Stomach (tissue), 9 donors: ENCODE data around the gene CENPT. TPM values are rescaled to one million over a fixed set of nuclear protein-coding genes. Genes with fewer than 3 reads are reported as not detected.

Source experiments
- DNase-seq, 2 donors: peaks; one replicate each; pipeline versions ENCODE4 v3.0.0 to v3.0.0-alpha.2; 2013 to 2019
- H3K27ac ChIP-seq, 5 donors: fragments of 200-600 bp in 4 of 5; sonication (generic) in 4 of 5; one replicate each; pipeline ENCODE4 v1.5.1; 2013 to 2019; ENCODE audit warnings: mild to moderate bottlenecking in 1 of 5, moderate library complexity in 1 of 5
- H3K27me3 ChIP-seq, 3 donors: fragments of 200-600 bp; sonication (generic); one replicate each; pipeline ENCODE4 v1.5.1; 2017 to 2019; ENCODE audit warnings: mixed run types in 1 of 3
- H3K36me3 ChIP-seq, 4 donors: fragments of 200-600 bp; sonication (generic); 1 replicate in 3 of 4; 2 replicates in 1 of 4; pipeline ENCODE4 v1.5.1; 2016 to 2019
- H3K4me1 ChIP-seq, 4 donors: fragments of 200-600 bp; sonication (generic); one replicate each; pipeline ENCODE4 v1.5.1; 2016 to 2019
- H3K4me3 ChIP-seq, 4 donors: fragments of 200-600 bp; sonication (generic) in 3 of 4; one replicate each; pipeline ENCODE4 v1.5.1; 2016 to 2019; ENCODE audit warnings: mild to moderate bottlenecking in 1 of 4
- H3K9me3 ChIP-seq, 4 donors: fragments of 200-600 bp; sonication (generic); one replicate each; pipeline ENCODE4 v1.5.1; 2016 to 2019
- CTCF ChIP-seq, 7 experiments: fragments of 450-650 bp in 4 of 7; fragments of 200-600 bp in 3 of 7; sonication (generic) in 3 of 7; IDR thresholded peaks; one replicate each; pipeline ENCODE4 v1.5.1; 2016 to 2019; ENCODE audit warnings: antibody characterized with exemption in 7 of 7, control low read depth in 2 of 7, mild to moderate bottlenecking in 1 of 7
- EP300 ChIP-seq: sonication (generic); formaldehyde crosslinking; IDR thresholded peaks from one replicate; pipeline ENCODE4 v1.6.1; 2017; ENCODE audit warnings: antibody characterized with exemption
- POLR2A ChIP-seq, 4 donors: fragments of 450-650 bp; IDR thresholded peaks; one replicate each; pipeline ENCODE4 v1.6.1; 2016; ENCODE audit warnings: antibody characterized with exemption in 4 of 4, control low read depth in 2 of 4, mild to moderate bottlenecking in 1 of 4, moderate library complexity in 1 of 4
- POLR2AphosphoS5 ChIP-seq, 3 donors: sonication (generic); formaldehyde crosslinking; IDR thresholded peaks; one replicate each; pipeline ENCODE4 v1.6.1; 2016; ENCODE audit warnings: antibody characterized with exemption in 3 of 3
- WGBS, 5 donors: extraction: QIAGEN DNeasy Blood & Tissue Kit in 3 of 5; methylation state at CpG; one replicate each; pipeline versions ENCODE4 v1.1.5 to v1.1.7; 2013 to 2018; 5-methylcytosine and 5-hydroxymethylcytosine counted together
- intact Hi-C: fragments of 100-400 bp; cut with DNase I; formaldehyde crosslinking; loops from one replicate; pipeline ENCODE4 v1.15.1; 2023; ENCODE audit warnings: low total_unique reads
- polyA plus RNA-seq, 3 donors: library from polyadenylated mRNA; stranded (reverse); fragments of 200-250 nt; gene quantifications; one replicate each; pipeline ENCODE4 v1.2.3, GENCODE V29; 2013
- total RNA-seq, 5 donors: library from RNA; depleted of rRNA; stranded (reverse); fragments of >200 nt; gene quantifications; one replicate each; pipeline versions ENCODE4 v1.1.0 to v1.2.3, GENCODE V29; 2014 to 2016
- donor health status: healthy with polysubstance abuse.
- donor health status: Bipolar disorder and iron deficiency.
- donor health status: healthy.

The CENPT gene
- total and polyA plus RNA-seq, 8 donors = 27.4 to 80.7 (median 56.5) TPM

- 0 to 8% (median 6%) methylated on average over 2 of the region's 2 CpGs for WGBS, 5 donors
- intact Hi-C loops = no loop called here
Measured at GRCh38 chr16:67846063-67846319, 1.5 kb downstream of the CENPT start.

GRCh38 chr16:67845291-67846062 lies 2.0 kb downstream of the CENPT start:
- Histone ChIP-seq H3K36me3 (peaks cover 0 to 3% (median 0%) of the 10 kb centered on the region in 4 donors), H3K27ac (peak overlapping the region; percentile 22 to 100 (median 97)), H3K9me3 (no peaks in the 10 kb centered on the region), H3K27me3 (no peaks in the 10 kb centered on the region), H3K4me1 (peaks cover 41 to 71% (median 68%) of the 10 kb centered on the region in 4 donors), H3K4me3 (peak overlapping the region; percentile 86 to 100 (median 99))
- TF ChIP-seq POLR2AphosphoS5 (IDR thresholded peaks at IDR 0.05) (no peak), EP300 (no peak), POLR2A (IDR thresholded peaks at IDR 0.05) (no peak), CTCF (IDR thresholded peaks at IDR 0.05) (no peak)
- DNase-seq = peak in 1 of 2 donors; percentile 24
- intact Hi-C loops = no loop called here
- 51 to 63% (median 61%) methylated on average over 5 of the region's 5 CpGs for WGBS, 5 donors

More at GRCh38 chr16:67846063-67846319, 1.5 kb downstream of the CENPT start:
- H3K36me3 ChIP-seq = peaks cover 0 to 8% (median 0%) of the 10 kb centered on the region in 4 donors
- no peaks in the 10 kb centered on the region for H3K27me3 ChIP-seq
- no peaks in the 10 kb centered on the region for H3K9me3 ChIP-seq
- peaks cover 41 to 73% (median 69%) of the 10 kb centered on the region in 4 donors for H3K4me1 ChIP-seq
- H3K27ac ChIP-seq = peak overlapping the region; percentile 90 to 100 (median 97)
- no peak for DNase-seq
- peak overlapping the region; percentile 86 to 100 (median 99) for H3K4me3 ChIP-seq
- TF ChIP-seq POLR2A (IDR thresholded peaks at IDR 0.05) (no peak), CTCF (IDR thresholded peaks at IDR 0.05) (no peak), EP300 (no peak), POLR2AphosphoS5 (IDR thresholded peaks at IDR 0.05) (no peak)

- TF ChIP-seq CTCF (IDR thresholded peaks at IDR 0.05) = no peak
- TF ChIP-seq EP300 = no peak
- TF ChIP-seq POLR2AphosphoS5 (IDR thresholded peaks at IDR 0.05) = no peak
- no peak for TF ChIP-seq POLR2A (IDR thresholded peaks at IDR 0.05)
- peaks cover 41 to 69% (median 67%) of the 10 kb centered on the region in 4 donors for H3K4me1 ChIP-seq
- H3K27ac ChIP-seq = peak overlapping the region in 4 of 5 donors; percentile 98 to 100 (median 99)
- no peaks in the 10 kb centered on the region for H3K27me3 ChIP-seq
- WGBS, 5 donors = 61 to 72% (median 64%) methylated on average over 4 of the region's 4 CpGs
- DNase-seq = no peak
- H3K36me3 ChIP-seq = no peaks in the 10 kb centered on the region
- H3K9me3 ChIP-seq = no peaks in the 10 kb centered on the region
- peak overlapping the region in 2 of 4 donors; percentile 65 to 77 for H3K4me3 ChIP-seq
- intact Hi-C loops = no loop called here
Measured at GRCh38 chr16:67844497-67844896, 3.0 kb downstream of the CENPT start.

GRCh38 chr16:67843343-67843765 lies 4.1 kb downstream of the CENPT start:
- DNase-seq = no peak
- WGBS, 5 donors = 3 to 19% (median 12%) methylated on average over 11 of the region's 11 CpGs
- intact Hi-C loops = no loop called here

More at GRCh38 chr16:67843343-67843765, 4.1 kb downstream of the CENPT start:
- peak overlapping the region; percentile 98 to 100 (median 99) for H3K27ac ChIP-seq
- H3K9me3 ChIP-seq = no peaks in the 10 kb centered on the region
- H3K27me3 ChIP-seq = no peaks in the 10 kb centered on the region
- no peaks in the 10 kb centered on the region for H3K36me3 ChIP-seq
- no peak for TF ChIP-seq POLR2A (IDR thresholded peaks at IDR 0.05)
- TF ChIP-seq POLR2AphosphoS5 (IDR thresholded peaks at IDR 0.05) = no peak
- no peak for TF ChIP-seq CTCF (IDR thresholded peaks at IDR 0.05)
- no peak for TF ChIP-seq EP300
- peak overlapping the region; percentile 65 to 81 (median 78) for H3K4me3 ChIP-seq
- peaks cover 41 to 60% (median 56%) of the 10 kb centered on the region in 4 donors for H3K4me1 ChIP-seq
